AG04450 (cell line): ENCODE data around the gene C2CD4C. TPM values are rescaled to one million over a fixed set of nuclear protein-coding genes. Genes with fewer than 3 reads are reported as not detected.
"Not testable (repeated sequence)": the region's sequence is repeated elsewhere in the genome, so short reads cannot be mapped to it uniquely, and the experiment has no call there.

ENCODE experiments used
- CTCF ChIA-PET: fragments of 300-600, 350-600 bp; formaldehyde crosslinking; extraction: SDS; loops from one replicate; lab custom pipeline; 2022; ENCODE audit warnings: antibody characterized with exemption, inconsistent platforms; lab: Charles Lee
- POLR2A ChIA-PET: fragments of 350-600 bp; formaldehyde crosslinking; extraction: SDS; loops from one replicate; lab custom pipeline; 2021; ENCODE audit warnings: antibody characterized with exemption, inconsistent platforms; lab: Yijun Ruan, JAX
- DNase-seq: peaks from one replicate; pipeline ENCODE4 v3.0.0-alpha.2; 2011; ENCODE audit warnings: low read depth, low spot score
- H3K27ac ChIP-seq: one replicate; pipeline ENCODE4 v1.5.1; 2012; ENCODE audit warnings: low read depth, low read length, control low read depth
- H3K27me3 ChIP-seq: one replicate; pipeline ENCODE4 v1.6.0; 2012; ENCODE audit warnings: low read length; ENCODE audit not compliant: control insufficient read depth, insufficient read depth
- H3K4me3 ChIP-seq: 2 replicates; pipeline ENCODE4 v1.5.1; 2011; ENCODE audit warnings: mild to moderate bottlenecking, low read depth, low read length, control low read depth
- H3K9me3 ChIP-seq: 2 replicates; pipeline ENCODE4 v1.5.1; 2012; ENCODE audit warnings: low read length; ENCODE audit not compliant: control insufficient read depth, insufficient read depth
- polyA plus RNA-seq: library from polyadenylated mRNA; depleted of rRNA; stranded (reverse); fragments of >200 nt; gene quantifications from 2 replicates; pipeline ENCODE4 v1.2.3, GENCODE V29; 2011
- TF ChIP-seq, protein P1 (sequence below): IDR thresholded peaks from 2 replicates; pipeline ENCODE4 v1.5.1; 2011; ENCODE audit warnings: low read depth, low read length, control low read depth, inconsistent platforms

C2CD4C gene
- polyA plus RNA-seq, 1 experiment = 0.05 TPM

DNA sequence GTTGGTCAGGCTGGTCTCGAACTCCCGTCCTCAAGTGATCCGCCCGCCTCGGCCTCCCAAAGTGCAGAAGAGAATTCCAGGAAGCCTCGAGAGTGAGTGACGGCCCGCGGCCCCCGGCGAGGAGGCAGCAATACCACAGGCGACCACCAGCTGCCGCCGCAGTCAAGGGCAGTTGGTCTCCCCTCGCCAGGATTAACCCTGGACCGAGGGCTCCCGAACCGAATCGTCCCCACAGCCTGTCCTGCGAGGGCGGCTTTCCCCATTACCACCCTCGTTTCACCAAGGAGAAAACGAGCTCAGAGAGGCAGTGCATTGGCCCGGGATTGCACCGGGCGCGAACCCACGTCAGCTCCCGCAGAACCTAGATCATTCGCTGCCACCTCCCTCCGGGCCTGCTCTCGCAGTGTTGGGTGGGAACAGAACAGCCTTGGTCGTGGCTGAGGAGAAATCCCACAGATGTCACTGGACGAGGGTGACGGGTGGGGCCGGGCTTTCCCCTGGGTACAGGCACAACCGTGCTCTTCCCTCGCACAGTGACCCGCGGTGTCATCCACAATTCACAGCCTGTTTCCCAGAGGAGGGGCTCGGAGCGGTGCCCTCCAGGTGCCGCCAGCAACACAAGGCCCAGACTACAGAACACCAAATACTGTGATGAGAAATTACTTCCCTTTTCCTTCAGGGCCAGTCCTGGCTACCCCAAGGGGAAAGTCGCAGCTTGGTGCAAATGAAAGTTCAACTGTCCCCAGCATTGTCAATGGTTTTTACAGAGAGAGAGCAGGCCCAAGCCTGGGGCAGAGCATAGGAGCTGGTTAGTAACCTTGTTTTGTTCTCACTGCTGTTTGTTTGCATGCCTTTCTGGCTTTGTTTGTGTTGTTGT lies 24.8 kb downstream of the C2CD4C start:
- ChIA-PET POLR2A (interaction anchor here (0.6 kb wide), 3 partner anchors 25 to 886 kb away, joined by 3 to 7 read pairs (median 6); partner anchors contain the start of gene C2CD4C), CTCF (interaction anchor here (0.9 to 1.7 kb wide), 2 partner anchors 122 to 149 kb away, joined by 3 to 12 read pairs; no protein-coding TSS in a partner anchor)
- TF ChIP-seq, protein P1, sequence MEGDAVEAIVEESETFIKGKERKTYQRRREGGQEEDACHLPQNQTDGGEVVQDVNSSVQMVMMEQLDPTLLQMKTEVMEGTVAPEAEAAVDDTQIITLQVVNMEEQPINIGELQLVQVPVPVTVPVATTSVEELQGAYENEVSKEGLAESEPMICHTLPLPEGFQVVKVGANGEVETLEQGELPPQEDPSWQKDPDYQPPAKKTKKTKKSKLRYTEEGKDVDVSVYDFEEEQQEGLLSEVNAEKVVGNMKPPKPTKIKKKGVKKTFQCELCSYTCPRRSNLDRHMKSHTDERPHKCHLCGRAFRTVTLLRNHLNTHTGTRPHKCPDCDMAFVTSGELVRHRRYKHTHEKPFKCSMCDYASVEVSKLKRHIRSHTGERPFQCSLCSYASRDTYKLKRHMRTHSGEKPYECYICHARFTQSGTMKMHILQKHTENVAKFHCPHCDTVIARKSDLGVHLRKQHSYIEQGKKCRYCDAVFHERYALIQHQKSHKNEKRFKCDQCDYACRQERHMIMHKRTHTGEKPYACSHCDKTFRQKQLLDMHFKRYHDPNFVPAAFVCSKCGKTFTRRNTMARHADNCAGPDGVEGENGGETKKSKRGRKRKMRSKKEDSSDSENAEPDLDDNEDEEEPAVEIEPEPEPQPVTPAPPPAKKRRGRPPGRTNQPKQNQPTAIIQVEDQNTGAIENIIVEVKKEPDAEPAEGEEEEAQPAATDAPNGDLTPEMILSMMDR = peak; percentile 39; the same call in 1 of the 2 replicates

DNA sequence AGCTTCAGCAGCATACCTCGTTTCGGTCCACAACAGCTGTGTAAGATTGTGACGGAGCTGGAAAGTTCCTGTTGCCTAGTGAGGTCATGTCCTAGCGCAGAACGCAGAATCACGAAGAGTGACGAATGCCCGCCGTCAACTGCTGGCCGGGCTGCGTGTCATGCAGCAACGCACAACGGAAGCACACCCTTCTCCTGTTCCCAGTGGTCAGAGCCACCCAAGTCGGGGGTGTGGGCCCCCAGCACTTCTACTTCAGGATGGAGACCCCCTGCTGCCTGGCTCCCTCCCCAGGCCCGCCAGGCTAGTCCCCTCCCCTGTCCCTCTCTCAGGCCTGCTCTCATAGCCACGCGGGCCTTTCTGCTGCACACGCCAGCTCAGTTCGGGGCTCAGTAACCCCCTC lies 25.9 kb downstream of the C2CD4C start:
- H3K9me3 ChIP-seq = peaks cover 13% of the 10 kb centered on the region; the same call in 1 of the 2 replicates
- ChIA-PET POLR2A (no interaction called here), CTCF (interaction anchor here (0.5 kb wide), 1 partner anchor 123 kb away, joined by 12 read pairs; no protein-coding TSS in a partner anchor)
- no peak for DNase-seq
- H3K27ac ChIP-seq = no peak overlapping the region
- peaks cover 2% of the 10 kb centered on the region for H3K27me3 ChIP-seq
- TF ChIP-seq, protein P1 = no peak
- H3K4me3 ChIP-seq = no peak overlapping the region

More for the DNA sequence above, 24.8 kb downstream of the C2CD4C start:
- peaks cover 2% of the 10 kb centered on the region for H3K27me3 ChIP-seq
- no peak for DNase-seq
- peaks cover 7% of the 10 kb centered on the region; the same call in 1 of the 2 replicates for H3K9me3 ChIP-seq
- no peak overlapping the region for H3K4me3 ChIP-seq
- H3K27ac ChIP-seq = no peak overlapping the region

DNA sequence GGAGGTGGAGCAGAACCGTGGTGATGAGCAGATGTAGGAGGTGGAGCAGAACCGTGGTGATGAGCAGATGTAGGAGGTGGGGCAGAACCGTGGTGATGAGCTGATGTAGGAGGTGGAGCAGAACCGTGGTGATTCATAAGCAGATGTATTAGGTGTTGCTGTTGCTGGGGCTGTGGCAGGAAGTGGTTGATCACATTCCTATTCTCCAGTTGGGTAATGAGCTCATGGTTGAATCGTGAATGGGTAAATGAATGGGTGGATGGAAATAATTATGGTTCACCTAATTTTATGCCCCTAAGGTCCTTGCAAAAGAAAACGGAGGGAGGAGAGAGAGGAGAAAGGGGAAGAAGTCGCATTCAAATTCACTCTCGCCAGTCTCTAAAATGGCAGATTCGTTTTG lies 26.4 kb downstream of the C2CD4C start:
- CTCF ChIA-PET = interaction anchor here (0.5 to 0.6 kb wide), 2 partner anchors 10 to 124 kb away, joined by 3 to 12 read pairs; no protein-coding TSS in a partner anchor
- H3K27ac ChIP-seq, POLR2A ChIA-PET, DNase-seq, H3K27me3 ChIP-seq, H3K4me3 ChIP-seq: not testable (repeated sequence)
- H3K9me3 ChIP-seq = peaks cover 14% of the 10 kb centered on the region; the same call in 1 of the 2 replicates

DNA sequence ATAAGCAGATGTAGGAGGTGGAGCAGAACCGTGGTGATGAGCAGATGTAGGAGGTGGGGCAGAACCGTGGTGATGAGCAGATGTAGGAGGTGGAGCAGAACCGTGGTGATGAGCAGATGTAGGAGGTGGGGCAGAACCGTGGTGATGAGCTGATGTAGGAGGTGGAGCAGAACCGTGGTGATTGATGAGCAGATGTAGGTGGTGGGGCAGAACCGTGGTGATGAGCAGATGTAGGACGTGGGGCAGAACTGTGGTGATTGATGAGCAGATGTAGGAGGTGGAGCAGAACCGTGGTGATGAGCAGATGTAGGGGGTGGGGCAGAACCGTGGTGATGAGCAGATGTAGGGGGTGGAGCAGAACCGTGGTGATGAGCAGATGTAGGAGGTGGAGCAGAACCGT lies 27.0 kb downstream of the C2CD4C start:
- DNase-seq, H3K27me3 ChIP-seq, POLR2A ChIA-PET, H3K27ac ChIP-seq, H3K4me3 ChIP-seq: not testable (repeated sequence)
- CTCF ChIA-PET = interaction anchor here (0.6 kb wide), 1 partner anchor 10 kb away, joined by 3 read pairs; no protein-coding TSS in a partner anchor
- H3K9me3 ChIP-seq = peaks cover 14% of the 10 kb centered on the region; the same call in 1 of the 2 replicates

DNA sequence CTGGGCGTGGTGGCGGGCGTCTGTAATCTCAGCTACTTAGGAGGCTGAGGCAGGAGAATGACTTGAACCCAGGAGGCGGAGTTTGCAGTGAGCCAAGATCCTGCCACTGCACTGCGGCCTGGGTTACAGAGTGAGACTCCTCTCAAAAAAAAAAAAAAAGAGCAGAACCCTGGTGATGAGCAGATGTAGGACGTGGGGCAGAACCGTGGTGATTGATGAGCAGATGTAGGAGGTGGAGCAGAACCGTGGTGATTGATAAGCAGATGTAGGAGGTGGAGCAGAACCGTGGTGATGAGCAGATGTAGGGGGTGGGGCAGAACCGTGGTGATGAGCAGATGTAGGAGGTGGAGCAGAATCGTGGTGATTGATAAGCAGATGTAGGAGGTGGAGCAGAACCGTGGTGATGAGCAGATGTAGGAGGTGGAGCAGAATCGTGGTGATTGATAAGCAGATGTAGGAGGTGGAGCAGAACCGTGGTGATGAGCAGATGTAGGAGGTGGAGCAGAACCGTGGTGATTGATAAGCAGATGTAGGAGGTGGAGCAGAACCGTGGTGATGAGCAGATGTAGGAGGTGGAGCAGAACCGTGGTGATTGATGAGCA lies 28.2 kb downstream of the C2CD4C start:
- DNase-seq, H3K27ac ChIP-seq, H3K27me3 ChIP-seq, POLR2A ChIA-PET, CTCF ChIA-PET, H3K4me3 ChIP-seq: not testable (repeated sequence)
- peaks cover 14% of the 10 kb centered on the region; the same call in 1 of the 2 replicates for H3K9me3 ChIP-seq

DNA sequence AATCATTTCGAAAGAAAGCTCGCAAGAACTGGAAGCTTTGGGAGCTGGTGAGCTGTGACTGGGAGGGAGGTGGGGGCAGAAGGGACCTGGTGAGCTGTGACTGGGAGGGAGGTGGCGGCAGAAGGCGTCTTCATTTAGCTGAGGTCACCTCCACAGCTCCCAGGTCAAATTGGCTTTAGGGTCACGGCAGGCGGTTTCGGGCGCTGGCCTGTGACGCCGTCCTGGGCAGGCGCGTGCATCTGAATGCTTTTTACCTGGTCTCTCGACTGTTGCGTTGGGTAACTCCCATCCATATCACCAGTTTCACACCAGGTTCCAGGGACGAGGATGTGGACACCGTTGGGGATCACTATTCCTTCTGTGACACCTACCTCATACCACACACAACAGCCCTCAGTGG lies 29.2 kb downstream of the C2CD4C start:
- POLR2A ChIA-PET = no interaction called here
- DNase-seq = no peak
- H3K4me3 ChIP-seq = no peak overlapping the region
- peaks cover 8% of the 10 kb centered on the region for H3K27me3 ChIP-seq
- no peak overlapping the region for H3K27ac ChIP-seq
- H3K9me3 ChIP-seq = peaks cover 14% of the 10 kb centered on the region; the same call in 1 of the 2 replicates
- TF ChIP-seq, protein P1 = no peak
- CTCF ChIA-PET = interaction anchor here (0.8 kb wide), 1 partner anchor 131 kb away, joined by 3 read pairs; no protein-coding TSS in a partner anchor
